Fibroblast of villous mesenchyme (primary cell): Measurements from ENCODE around the gene CLDN22. TPM values are rescaled to one million over a fixed set of nuclear protein-coding genes. Genes with fewer than 3 reads are reported as not detected.

Experiments
- DNase-seq: peaks from one replicate; pipeline ENCODE4 v3.0.0-alpha.2; 2010; ENCODE audit warnings: low read depth
- H3K4me3 ChIP-seq: 2 replicates; pipeline ENCODE4 v1.5.1; 2011; ENCODE audit warnings: low read depth, mild to moderate bottlenecking, low read length
- CTCF ChIP-seq: IDR thresholded peaks from 2 replicates; pipeline ENCODE4 v1.5.1; 2012; ENCODE audit warnings: low read depth, mild to moderate bottlenecking, low read length; ENCODE audit not compliant: insufficient read depth
- total RNA-seq: library from RNA; depleted of rRNA; stranded (reverse); fragments of >200 nt; gene quantifications from 2 replicates; pipeline ENCODE4 v1.2.3, GENCODE V29; 2012

CLDN22 gene
- total RNA-seq, 1 donor: under 0.01 TPM

DNA sequence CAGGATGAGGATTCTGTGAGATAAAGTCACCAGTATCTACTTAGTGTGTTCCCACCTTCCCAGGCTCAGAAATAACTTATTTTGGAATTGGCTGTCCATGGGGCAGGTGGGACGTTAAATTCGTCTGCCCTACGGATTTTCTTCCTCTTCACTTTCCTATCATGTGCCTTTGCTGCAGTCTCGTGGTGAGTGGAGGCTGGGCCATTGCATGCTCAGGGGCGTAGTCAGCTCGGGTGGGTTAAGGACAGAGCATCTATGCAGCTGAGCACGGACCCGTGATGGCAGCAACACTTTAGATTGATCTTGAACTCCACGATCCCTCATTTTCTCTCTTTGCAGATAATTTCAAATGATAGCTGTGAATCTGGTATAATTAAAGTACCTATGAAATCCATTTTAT, 51.5 kb downstream of the CLDN22 start:
- H3K4me3 ChIP-seq: no peak overlapping the region
- no peak for TF ChIP-seq CTCF
- DNase-seq: no peak

Other genes with a start within 250 kb of the CLDN22 start
- 42.2 and 100 TPM in 2 replicates for gene WWC2, start 221.0 kb downstream of the CLDN22 start, total RNA-seq
- not detected in 2 replicates for gene CLDN24, start 2.1 kb upstream of the CLDN22 start, total RNA-seq
- gene CDKN2AIP, start 124.4 kb upstream of the CLDN22 start, total RNA-seq: 11.9 and 17.3 TPM in 2 replicates
- gene ING2, start 184.8 kb upstream of the CLDN22 start, total RNA-seq: 6.1 and 8.6 TPM in 2 replicates